ENCODE data around the gene TPCN1. TPM values are rescaled to one million over a fixed set of nuclear protein-coding genes. Genes with fewer than 3 reads are reported as not detected.

TPCN1 gene
- total RNA-seq, 1 experiment from 2014 or later: 29.7 TPM

DNA sequence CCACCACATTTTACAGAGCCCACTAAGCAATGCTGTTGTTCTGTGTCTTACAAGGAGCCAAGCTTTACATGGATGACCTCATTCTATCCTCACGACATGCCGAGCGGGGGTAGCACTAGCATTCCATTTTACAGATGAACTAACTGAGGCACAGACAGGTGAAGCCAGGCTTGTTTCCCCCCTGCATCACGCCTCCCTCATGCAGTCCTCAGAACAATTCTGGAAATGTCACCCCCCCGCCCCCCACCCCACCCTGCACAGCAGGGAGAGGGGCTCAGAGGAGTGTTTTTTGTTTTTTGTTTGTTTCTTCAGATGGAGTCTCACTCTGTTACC lies 112.1 kb downstream of the TPCN1 start (continued):
- TF ChIP-seq TCF7L2 (IDR thresholded peaks at IDR 0.05; ENCODE audit: borderline replicate concordance, extremely low read depth, insufficient read depth, insufficient read length): no peak
- TF ChIP-seq, protein P1, sequence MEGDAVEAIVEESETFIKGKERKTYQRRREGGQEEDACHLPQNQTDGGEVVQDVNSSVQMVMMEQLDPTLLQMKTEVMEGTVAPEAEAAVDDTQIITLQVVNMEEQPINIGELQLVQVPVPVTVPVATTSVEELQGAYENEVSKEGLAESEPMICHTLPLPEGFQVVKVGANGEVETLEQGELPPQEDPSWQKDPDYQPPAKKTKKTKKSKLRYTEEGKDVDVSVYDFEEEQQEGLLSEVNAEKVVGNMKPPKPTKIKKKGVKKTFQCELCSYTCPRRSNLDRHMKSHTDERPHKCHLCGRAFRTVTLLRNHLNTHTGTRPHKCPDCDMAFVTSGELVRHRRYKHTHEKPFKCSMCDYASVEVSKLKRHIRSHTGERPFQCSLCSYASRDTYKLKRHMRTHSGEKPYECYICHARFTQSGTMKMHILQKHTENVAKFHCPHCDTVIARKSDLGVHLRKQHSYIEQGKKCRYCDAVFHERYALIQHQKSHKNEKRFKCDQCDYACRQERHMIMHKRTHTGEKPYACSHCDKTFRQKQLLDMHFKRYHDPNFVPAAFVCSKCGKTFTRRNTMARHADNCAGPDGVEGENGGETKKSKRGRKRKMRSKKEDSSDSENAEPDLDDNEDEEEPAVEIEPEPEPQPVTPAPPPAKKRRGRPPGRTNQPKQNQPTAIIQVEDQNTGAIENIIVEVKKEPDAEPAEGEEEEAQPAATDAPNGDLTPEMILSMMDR (IDR thresholded peaks at IDR 0.05 in 2 of 3, conservative IDR thresholded peaks at IDR 0.05 in 1 of 3; ENCODE audit: borderline replicate concordance in 1 of 3, insufficient read depth in 1 of 3, low read depth in 2 of 3, low read length in 2 of 3): no peak
- no peak for TF ChIP-seq FOSL1 (IDR thresholded peaks at IDR 0.05; ENCODE audit: low read depth)
- TF ChIP-seq, protein P2, sequence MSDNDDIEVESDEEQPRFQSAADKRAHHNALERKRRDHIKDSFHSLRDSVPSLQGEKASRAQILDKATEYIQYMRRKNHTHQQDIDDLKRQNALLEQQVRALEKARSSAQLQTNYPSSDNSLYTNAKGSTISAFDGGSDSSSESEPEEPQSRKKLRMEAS (IDR thresholded peaks at IDR 0.05): no peak
- TF ChIP-seq EZH2 (IDR thresholded peaks at IDR 0.05): no peak
- no peak for TF ChIP-seq SIN3A (IDR thresholded peaks at IDR 0.05; ENCODE audit: low read depth)
- TF ChIP-seq POLR2AphosphoS5 (IDR thresholded peaks at IDR 0.05; ENCODE audit: low read depth, low read length): no peak
- TF ChIP-seq POLR2A (IDR thresholded peaks at IDR 0.05; ENCODE audit: borderline replicate concordance, extremely low read depth, insufficient read depth, insufficient read length): no peak
- TF ChIP-seq, protein P3, sequence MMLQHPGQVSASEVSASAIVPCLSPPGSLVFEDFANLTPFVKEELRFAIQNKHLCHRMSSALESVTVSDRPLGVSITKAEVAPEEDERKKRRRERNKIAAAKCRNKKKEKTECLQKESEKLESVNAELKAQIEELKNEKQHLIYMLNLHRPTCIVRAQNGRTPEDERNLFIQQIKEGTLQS (IDR thresholded peaks at IDR 0.05): no peak

DNA sequence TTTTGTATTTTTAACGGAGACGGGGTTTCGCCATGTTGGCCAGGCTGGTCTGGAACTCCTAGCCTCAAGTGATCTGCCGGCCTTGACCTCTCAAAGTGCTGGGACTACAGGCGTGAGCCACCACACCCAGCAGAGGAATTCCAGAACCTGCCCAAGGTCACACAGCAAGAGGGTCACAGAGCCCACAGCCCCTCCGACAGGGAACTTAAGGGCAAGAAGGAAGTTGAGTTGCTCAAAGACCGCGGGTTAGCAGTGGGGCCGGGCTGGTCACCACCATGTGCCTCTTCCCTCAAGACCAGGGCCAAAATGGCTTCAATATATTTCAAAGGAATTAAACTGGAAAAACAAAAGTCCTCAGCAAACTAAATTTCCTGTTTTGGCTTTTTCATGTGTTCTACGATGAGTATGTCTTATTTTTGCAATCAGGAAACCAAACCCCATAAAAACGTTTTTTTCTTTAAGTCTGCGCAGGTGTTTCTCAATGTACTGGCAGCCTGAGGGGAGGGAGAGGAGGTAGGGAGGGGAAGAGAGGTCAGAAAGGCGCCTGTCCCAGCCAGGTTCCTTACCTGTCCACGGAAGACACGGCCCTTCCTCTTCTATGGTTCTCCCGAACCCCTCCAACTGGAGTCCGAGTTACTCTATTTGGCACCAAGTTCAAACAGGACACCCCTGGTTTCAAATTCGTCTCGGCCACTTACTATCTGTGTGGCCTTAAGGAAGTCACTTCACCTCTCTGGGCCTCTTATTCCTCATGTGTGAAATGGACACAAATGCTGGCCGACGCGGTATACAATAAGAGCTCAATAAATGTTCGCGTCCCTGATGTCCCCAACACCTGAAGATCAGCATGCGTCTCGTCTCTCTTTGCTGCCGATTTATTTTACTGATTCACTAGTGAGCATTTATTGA lies 112.9 kb downstream of the TPCN1 start:
- ATAC-seq (peak; percentile 37), DNase-seq (ENCODE audit: low read depth, low spot score) (no peak)
- peaks cover 4 to 22% of the 10 kb centered on the region in 2 experiments; a peak in 3 of 4 replicates for H3K4me1 ChIP-seq (ENCODE audit: control insufficient read depth in 1 of 2, insufficient read depth in 2 of 2, low read length in 2 of 2)
- H3K36me3 ChIP-seq (ENCODE audit: control insufficient read depth in 1 of 2, insufficient read depth in 2 of 2, low read length in 2 of 2): peaks cover 0 to 11% of the 10 kb centered on the region in 2 experiments; a peak in 2 of 4 replicates
- intact Hi-C loops (cut with micrococcal nuclease): loop anchor here (2.0 to 10.0 kb wide), 2 partner anchors 25 to 139 kb away; partner anchors contain the start of gene PLBD2
- peaks cover 21% of the 10 kb centered on the region for H3K79me2 ChIP-seq (ENCODE audit: insufficient read depth, low read length)
- ChIA-PET CTCF (no interaction called here), POLR2A (interaction anchor here (1.0 to 2.3 kb wide), 6 partner anchors 9 to 102 kb away, joined by 3 to 8 read pairs (median 4); no protein-coding TSS in a partner anchor), RAD21 (ENCODE audit: low non-redundant PET in 1 of 2, low total read pairs in 2 of 2, uncharacterized antibody in 2 of 2, unreplicated experiment in 2 of 2) (interaction anchor here in 1 of 2 experiments (1.0 to 1.2 kb wide), 2 partner anchors 88 to 91 kb away, joined by 5 to 7 read pairs; partner anchors contain the start of gene SDSL)
- TSS peak; percentile 63 for BruUV-seq (replicated peaks)
- H3K9ac ChIP-seq (ENCODE audit: low read length): peak overlapping the region; percentile 82
- no peaks in the 10 kb centered on the region for H3K27me3 ChIP-seq (ENCODE audit: insufficient read depth, low read length)
- H3K4me3 ChIP-seq (replicated peaks in 1 of 2; ENCODE audit: low read depth in 1 of 2, low read length in 2 of 2): peak overlapping the region; percentile 69 to 81
- peak overlapping the region; percentile 93 for H3K4me2 ChIP-seq (ENCODE audit: low read length)
- no peaks in the 10 kb centered on the region for H4K20me1 ChIP-seq (ENCODE audit: insufficient read depth)
- H3K9me2 ChIP-seq (ENCODE audit: insufficient read depth): no peaks in the 10 kb centered on the region
- H3K27ac ChIP-seq (ENCODE audit: low read depth, low read length): peak overlapping the region; percentile 65
- H2AFZ ChIP-seq (ENCODE audit: low read depth, low read length, poor library complexity, severe bottlenecking): no peak overlapping the region
- no peaks in the 10 kb centered on the region for H3K9me3 ChIP-seq (ENCODE audit: control insufficient read depth in 1 of 2, insufficient read depth in 1 of 2, low read depth in 1 of 2, low read length in 2 of 2)
- no peak for TF ChIP-seq ZNF274 (IDR thresholded peaks at IDR 0.05; ENCODE audit: low read depth, low read length)
- TF ChIP-seq SP1 (IDR thresholded peaks at IDR 0.05; ENCODE audit: low read depth): no peak
- TF ChIP-seq, protein P3 (IDR thresholded peaks at IDR 0.05): no peak
- TF ChIP-seq, protein P4, sequence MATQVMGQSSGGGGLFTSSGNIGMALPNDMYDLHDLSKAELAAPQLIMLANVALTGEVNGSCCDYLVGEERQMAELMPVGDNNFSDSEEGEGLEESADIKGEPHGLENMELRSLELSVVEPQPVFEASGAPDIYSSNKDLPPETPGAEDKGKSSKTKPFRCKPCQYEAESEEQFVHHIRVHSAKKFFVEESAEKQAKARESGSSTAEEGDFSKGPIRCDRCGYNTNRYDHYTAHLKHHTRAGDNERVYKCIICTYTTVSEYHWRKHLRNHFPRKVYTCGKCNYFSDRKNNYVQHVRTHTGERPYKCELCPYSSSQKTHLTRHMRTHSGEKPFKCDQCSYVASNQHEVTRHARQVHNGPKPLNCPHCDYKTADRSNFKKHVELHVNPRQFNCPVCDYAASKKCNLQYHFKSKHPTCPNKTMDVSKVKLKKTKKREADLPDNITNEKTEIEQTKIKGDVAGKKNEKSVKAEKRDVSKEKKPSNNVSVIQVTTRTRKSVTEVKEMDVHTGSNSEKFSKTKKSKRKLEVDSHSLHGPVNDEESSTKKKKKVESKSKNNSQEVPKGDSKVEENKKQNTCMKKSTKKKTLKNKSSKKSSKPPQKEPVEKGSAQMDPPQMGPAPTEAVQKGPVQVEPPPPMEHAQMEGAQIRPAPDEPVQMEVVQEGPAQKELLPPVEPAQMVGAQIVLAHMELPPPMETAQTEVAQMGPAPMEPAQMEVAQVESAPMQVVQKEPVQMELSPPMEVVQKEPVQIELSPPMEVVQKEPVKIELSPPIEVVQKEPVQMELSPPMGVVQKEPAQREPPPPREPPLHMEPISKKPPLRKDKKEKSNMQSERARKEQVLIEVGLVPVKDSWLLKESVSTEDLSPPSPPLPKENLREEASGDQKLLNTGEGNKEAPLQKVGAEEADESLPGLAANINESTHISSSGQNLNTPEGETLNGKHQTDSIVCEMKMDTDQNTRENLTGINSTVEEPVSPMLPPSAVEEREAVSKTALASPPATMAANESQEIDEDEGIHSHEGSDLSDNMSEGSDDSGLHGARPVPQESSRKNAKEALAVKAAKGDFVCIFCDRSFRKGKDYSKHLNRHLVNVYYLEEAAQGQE (IDR thresholded peaks at IDR 0.05; ENCODE audit: low read depth): no peak
- no peak for TF ChIP-seq FOSL1 (IDR thresholded peaks at IDR 0.05; ENCODE audit: low read depth)
- TF ChIP-seq, protein P5, sequence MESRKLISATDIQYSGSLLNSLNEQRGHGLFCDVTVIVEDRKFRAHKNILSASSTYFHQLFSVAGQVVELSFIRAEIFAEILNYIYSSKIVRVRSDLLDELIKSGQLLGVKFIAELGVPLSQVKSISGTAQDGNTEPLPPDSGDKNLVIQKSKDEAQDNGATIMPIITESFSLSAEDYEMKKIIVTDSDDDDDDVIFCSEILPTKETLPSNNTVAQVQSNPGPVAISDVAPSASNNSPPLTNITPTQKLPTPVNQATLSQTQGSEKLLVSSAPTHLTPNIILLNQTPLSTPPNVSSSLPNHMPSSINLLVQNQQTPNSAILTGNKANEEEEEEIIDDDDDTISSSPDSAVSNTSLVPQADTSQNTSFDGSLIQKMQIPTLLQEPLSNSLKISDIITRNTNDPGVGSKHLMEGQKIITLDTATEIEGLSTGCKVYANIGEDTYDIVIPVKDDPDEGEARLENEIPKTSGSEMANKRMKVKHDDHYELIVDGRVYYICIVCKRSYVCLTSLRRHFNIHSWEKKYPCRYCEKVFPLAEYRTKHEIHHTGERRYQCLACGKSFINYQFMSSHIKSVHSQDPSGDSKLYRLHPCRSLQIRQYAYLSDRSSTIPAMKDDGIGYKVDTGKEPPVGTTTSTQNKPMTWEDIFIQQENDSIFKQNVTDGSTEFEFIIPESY (IDR thresholded peaks at IDR 0.05; ENCODE audit: extremely low read depth, insufficient replicate concordance, low read length): no peak
- TF ChIP-seq TCF7L2 (IDR thresholded peaks at IDR 0.05; ENCODE audit: borderline replicate concordance, extremely low read depth, insufficient read depth, insufficient read length): no peak

All from HCT116 (cell line).